ENCODE data around the gene CYP19A1. TPM values are rescaled to one million over a fixed set of nuclear protein-coding genes. Genes with fewer than 3 reads are reported as not detected.

The CYP19A1 gene
- total RNA-seq, 1 experiment from 2014 or later = 0.77 TPM

DNA sequence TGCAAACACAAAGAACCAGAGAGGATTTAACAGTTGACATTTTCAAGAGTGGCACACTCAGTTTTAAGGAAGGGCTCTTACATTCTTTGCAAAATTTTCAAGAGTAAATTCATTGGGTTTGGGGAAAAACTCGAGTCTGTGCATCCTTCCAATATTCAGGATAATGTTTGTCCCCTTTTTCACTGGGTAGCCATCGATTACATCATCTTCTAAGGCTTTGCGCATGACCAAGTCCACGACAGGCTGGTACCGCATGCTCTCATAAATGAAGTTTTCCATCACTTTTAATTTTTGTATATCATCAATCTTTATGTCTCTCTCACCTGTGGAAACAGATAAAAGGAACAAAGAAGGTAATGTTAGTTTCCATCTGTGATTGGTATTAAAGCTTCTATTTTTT is 126.2 kb downstream of the CYP19A1 start:
- Mint-ChIP-seq H3K27me3 (ENCODE audit: insufficient read depth, unreplicated experiment) (no peaks in the 10 kb centered on the region), H3K4me3 (ENCODE audit: unreplicated experiment) (no peak overlapping the region), H3K9me3 (ENCODE audit: unreplicated experiment) (no peaks in the 10 kb centered on the region), H3K4me1 (ENCODE audit: low read depth, unreplicated experiment) (no peaks in the 10 kb centered on the region), H3K36me3 (ENCODE audit: insufficient read depth, unreplicated experiment) (no peaks in the 10 kb centered on the region), H3K27ac (ENCODE audit: unreplicated experiment) (no peak overlapping the region)
- Histone ChIP-seq H3K4me1 (no peaks in the 10 kb centered on the region), H3K27me3 (replicated peaks; ENCODE audit: control insufficient read depth, insufficient read depth, low read length) (no peaks in the 10 kb centered on the region), H3K4me3 (ENCODE audit: low read depth, low read length) (no peak overlapping the region), H3K36me3 (ENCODE audit: control insufficient read depth, insufficient read depth, low read length) (no peaks in the 10 kb centered on the region), H3K9me3 (no peaks in the 10 kb centered on the region)
- ChIA-PET CTCF (no interaction called here), POLR2A (no interaction called here)
- BruUV-seq (replicated peaks) = no TSS peak
- TF ChIP-seq, protein P1, sequence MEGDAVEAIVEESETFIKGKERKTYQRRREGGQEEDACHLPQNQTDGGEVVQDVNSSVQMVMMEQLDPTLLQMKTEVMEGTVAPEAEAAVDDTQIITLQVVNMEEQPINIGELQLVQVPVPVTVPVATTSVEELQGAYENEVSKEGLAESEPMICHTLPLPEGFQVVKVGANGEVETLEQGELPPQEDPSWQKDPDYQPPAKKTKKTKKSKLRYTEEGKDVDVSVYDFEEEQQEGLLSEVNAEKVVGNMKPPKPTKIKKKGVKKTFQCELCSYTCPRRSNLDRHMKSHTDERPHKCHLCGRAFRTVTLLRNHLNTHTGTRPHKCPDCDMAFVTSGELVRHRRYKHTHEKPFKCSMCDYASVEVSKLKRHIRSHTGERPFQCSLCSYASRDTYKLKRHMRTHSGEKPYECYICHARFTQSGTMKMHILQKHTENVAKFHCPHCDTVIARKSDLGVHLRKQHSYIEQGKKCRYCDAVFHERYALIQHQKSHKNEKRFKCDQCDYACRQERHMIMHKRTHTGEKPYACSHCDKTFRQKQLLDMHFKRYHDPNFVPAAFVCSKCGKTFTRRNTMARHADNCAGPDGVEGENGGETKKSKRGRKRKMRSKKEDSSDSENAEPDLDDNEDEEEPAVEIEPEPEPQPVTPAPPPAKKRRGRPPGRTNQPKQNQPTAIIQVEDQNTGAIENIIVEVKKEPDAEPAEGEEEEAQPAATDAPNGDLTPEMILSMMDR (IDR thresholded peaks at IDR 0.05; ENCODE audit: insufficient read depth in 1 of 2, low read depth in 1 of 2, low read length in 1 of 2, severe bottlenecking in 1 of 2, unreplicated experiment in 1 of 2) = no peak
- intact Hi-C loops (cut with micrococcal nuclease; ENCODE audit: unreplicated experiment) = no loop called here
- no peak for DNase-seq

DNA sequence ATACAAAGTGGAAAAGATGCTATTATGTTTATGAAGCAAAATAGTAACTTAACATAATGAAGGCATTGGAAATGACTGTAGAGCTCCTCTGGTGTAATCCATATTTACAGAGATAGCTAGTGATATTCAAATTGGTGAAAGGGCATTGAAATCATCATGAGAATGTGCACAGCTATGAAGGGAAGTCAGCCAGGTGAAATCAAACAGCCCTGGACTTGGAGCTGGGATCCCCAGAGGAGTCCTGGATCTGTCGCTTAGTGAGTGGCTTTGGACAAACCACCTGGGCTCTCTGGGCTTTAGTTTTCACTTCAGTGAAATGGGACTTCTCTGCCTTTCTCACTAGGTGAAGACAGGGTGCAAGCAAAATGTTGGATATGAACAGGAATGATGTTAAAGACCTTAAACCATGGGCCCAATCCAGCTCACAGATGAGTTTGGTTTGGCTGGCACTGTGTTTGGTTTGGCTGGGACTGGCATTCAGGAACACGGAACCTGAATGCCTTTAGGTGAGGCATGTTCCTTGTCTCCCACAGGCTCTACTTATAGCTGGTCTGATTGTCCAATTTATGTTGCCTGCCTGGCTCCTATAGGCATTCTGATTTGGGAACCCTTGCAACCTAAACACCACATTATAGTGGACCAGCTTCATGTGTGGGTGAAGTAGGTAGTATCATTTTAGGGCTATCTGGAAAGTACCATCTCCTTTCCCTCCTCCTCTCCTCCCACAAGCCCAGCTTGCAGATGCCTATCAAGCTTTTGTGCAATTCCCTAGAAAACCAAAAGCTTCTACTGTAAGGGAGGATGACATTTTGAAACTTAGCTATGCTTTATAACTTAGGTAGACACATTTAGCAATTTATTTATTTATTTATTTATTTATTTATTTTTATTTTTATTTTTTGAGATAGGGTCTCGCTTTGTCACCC is 133.1 kb downstream of the CYP19A1 start:
- H3K4me3 ChIP-seq (ENCODE audit: low read depth, low read length) = no peak overlapping the region
- no TSS peak for BruUV-seq (replicated peaks)
- H3K36me3 Mint-ChIP-seq (ENCODE audit: insufficient read depth, unreplicated experiment) = no peaks in the 10 kb centered on the region
- no peak overlapping the region for H3K27ac Mint-ChIP-seq (ENCODE audit: unreplicated experiment)
- DNase-seq = no peak
- intact Hi-C loops (cut with micrococcal nuclease; ENCODE audit: unreplicated experiment) = no loop called here
- no peaks in the 10 kb centered on the region for H3K27me3 ChIP-seq (replicated peaks; ENCODE audit: control insufficient read depth, insufficient read depth, low read length)
- H3K9me3 Mint-ChIP-seq (ENCODE audit: unreplicated experiment) = no peaks in the 10 kb centered on the region
- no peak overlapping the region for H3K4me3 Mint-ChIP-seq (ENCODE audit: unreplicated experiment)
- no peaks in the 10 kb centered on the region for H3K4me1 ChIP-seq
- no peaks in the 10 kb centered on the region for H3K9me3 ChIP-seq
- POLR2A ChIA-PET = no interaction called here
- CTCF ChIA-PET = interaction anchor here (0.9 kb wide), 1 partner anchor 42 kb away, joined by 3 read pairs; no protein-coding TSS in a partner anchor
- H3K36me3 ChIP-seq (ENCODE audit: control insufficient read depth, insufficient read depth, low read length) = no peaks in the 10 kb centered on the region
- no peaks in the 10 kb centered on the region for H3K4me1 Mint-ChIP-seq (ENCODE audit: low read depth, unreplicated experiment)
- H3K27me3 Mint-ChIP-seq (ENCODE audit: insufficient read depth, unreplicated experiment) = no peaks in the 10 kb centered on the region
- TF ChIP-seq, protein P1 (IDR thresholded peaks at IDR 0.05; ENCODE audit: insufficient read depth in 1 of 2, low read depth in 1 of 2, low read length in 1 of 2, severe bottlenecking in 1 of 2, unreplicated experiment in 1 of 2) = no peak

DNA sequence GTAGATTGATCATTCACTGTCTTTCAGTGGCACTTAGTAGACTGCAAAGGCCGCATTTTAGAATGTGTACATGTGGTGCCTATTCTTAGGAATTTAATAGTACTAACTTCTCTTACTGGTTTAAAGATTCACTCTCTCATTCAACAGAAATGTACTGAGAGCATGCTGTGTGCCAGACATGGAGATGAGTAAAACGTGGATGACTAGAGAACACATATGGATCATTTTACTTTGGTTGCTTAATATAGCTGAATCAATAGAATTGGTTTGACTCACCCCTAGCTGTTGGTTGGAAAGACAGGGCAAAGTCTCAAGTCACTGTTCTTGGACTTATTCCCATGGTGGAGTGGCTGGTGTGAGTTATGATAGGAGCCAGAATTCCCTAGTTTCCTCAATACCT is 134.6 kb downstream of the CYP19A1 start:
- intact Hi-C loops (cut with micrococcal nuclease; ENCODE audit: unreplicated experiment) = no loop called here
- DNase-seq = no peak
- ChIA-PET POLR2A (no interaction called here), CTCF (no interaction called here)
- H3K4me1 Mint-ChIP-seq (ENCODE audit: low read depth, unreplicated experiment) = no peaks in the 10 kb centered on the region
- Histone ChIP-seq H3K27me3 (replicated peaks; ENCODE audit: control insufficient read depth, insufficient read depth, low read length) (no peaks in the 10 kb centered on the region), H3K36me3 (ENCODE audit: control insufficient read depth, insufficient read depth, low read length) (no peaks in the 10 kb centered on the region), H3K9me3 (no peaks in the 10 kb centered on the region), H3K4me1 (no peaks in the 10 kb centered on the region), H3K4me3 (ENCODE audit: low read depth, low read length) (no peak overlapping the region)
- no peaks in the 10 kb centered on the region for H3K27me3 Mint-ChIP-seq (ENCODE audit: insufficient read depth, unreplicated experiment)
- H3K9me3 Mint-ChIP-seq (ENCODE audit: unreplicated experiment) = no peaks in the 10 kb centered on the region
- H3K4me3 Mint-ChIP-seq (ENCODE audit: unreplicated experiment) = no peak overlapping the region
- H3K36me3 Mint-ChIP-seq (ENCODE audit: insufficient read depth, unreplicated experiment) = no peaks in the 10 kb centered on the region
- no peak overlapping the region for H3K27ac Mint-ChIP-seq (ENCODE audit: unreplicated experiment)
- TF ChIP-seq, protein P1 (IDR thresholded peaks at IDR 0.05; ENCODE audit: insufficient read depth in 1 of 2, low read depth in 1 of 2, low read length in 1 of 2, severe bottlenecking in 1 of 2, unreplicated experiment in 1 of 2) = no peak
- BruUV-seq (replicated peaks) = no TSS peak

Data from Caco-2 (cell line).